Activated CD4-positive, alpha-beta T cell treated with anti-CD3 and anti-CD28 coated beads for 24 hours (primary cell): ENCODE measurements around the gene C4BPA.

Experiments used
- DNase-seq, 2 donors: peaks; one replicate each; pipeline ENCODE4 v3.0.0-alpha.2; 2020; ENCODE audit warnings: low read depth in 2 of 2

C4BPA gene

GRCh38 chr1:207124389-207124788 lies 20.4 kb downstream of the C4BPA start:
- DNase-seq = no peak

- no peak for DNase-seq
These were observed 24.4 kb downstream of the C4BPA start for GRCh38 chr1:207128336-207128921.

DNA sequence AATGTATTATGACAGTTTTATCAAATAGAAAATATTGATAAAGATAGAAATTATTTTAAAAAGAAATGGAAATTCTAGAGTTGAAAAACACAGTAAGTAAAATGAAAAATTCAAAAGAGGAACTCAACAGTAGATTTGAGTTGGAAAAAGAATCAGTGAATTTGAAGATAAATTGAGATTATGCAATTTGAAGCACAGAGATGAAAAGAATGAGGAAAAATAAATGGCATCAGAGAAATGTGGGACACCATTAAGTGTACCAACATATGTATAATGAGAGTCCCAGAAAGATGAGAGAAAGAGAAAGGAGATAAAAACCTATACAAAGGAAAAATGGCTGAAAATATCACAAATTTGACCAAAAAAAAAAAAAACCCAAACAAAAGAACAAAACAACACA lies 25.0 kb downstream of the C4BPA start:
- no peak for DNase-seq

DNA sequence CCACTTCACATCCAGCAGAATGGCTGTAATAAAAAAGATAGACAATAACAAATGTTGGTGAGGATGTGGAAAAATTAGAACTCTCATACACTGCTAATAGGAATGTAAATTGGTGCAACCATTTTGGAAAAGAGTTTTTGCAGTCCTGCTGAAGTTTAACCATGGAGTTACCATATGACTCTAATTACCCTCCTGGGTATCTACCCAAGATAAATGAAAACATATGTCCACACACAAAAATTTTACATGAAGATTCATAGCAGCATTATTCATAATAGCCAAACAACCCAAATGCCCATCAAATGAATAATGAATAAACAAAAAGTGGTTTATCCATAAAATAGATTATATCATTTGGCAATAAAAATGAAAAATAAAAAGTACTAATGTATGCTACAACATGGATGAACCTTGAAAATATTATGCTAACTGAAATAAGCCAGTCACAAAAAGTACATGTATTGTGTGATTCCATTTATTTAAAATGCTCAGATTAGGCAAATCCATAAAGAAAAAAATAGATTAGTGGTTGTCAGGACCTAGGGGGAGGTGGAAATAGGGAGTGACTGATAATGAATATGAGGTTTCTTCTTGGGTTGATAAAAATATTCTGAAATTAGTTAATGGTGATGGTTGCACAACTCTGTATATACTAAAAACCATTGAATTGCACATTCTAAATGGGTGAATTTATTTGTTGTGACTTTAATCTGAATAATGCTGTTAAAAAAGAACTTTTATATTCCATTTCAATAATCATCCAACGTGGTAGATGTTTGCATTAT lies 26.4 kb downstream of the C4BPA start:
- no peak for DNase-seq

DNA sequence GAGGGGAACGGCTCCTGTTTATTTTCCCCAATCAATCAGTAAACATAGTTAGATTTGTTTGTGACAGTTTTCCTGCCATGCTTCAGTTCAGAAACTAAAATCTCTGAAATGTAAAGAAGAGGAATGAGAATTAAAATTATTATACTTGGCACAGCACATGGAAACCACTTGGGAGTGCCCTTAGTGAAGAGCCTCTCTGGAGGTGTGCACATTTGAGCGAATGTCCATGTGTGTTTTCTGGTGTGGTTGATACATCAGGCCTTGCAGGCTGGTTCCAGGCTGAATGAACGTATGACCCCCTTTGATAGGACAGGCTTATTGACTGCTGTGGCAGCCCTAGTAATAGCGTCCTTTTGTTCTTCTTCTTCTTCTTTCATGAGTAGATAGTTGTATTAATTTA lies 27.1 kb downstream of the C4BPA start:
- DNase-seq = no peak

- no peak for DNase-seq
These were observed 30.5 kb downstream of the C4BPA start for GRCh38 chr1:207134581-207134980.

DNA sequence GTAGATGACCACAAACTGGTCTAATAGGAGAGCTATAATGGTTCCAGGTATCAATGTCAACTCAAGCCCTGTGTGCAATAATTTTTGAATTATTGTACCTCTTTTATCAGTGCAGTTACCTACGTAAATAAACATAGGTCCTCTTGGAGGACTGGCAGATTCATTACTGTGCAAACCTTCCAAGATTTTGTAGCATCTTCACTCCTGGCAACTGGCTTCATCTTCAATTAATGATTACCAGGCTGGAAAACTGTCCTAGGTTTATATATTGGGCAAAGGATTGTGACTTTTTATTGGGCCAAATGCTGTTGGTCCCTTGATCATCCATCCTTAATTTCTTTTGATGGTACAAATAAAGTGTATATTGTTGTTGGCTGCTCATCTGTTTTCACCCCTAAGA lies 35.6 kb downstream of the C4BPA start:
- DNase-seq = no peak

DNA sequence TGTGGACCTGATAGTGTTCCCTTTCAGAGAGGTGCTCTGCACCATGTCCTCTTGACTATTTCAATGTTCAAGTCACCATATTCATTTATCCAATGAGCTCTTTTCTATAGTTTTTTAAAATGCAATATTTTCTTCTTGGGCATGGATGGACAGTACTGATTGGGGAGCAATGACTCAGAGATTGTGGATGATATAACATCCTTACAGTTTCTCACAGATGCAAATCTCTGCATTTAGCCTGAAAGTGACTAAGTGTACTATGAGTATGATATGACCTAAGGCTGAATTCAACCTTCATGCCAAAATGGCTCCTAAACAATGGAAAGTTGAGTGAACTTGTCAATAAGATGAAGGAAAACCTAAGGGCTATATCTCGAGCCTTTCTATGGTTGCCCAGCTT lies 36.5 kb downstream of the C4BPA start:
- DNase-seq = no peak

- DNase-seq = no peak
These were observed 41.5 kb downstream of the C4BPA start for GRCh38 chr1:207145401-207146058.

DNA sequence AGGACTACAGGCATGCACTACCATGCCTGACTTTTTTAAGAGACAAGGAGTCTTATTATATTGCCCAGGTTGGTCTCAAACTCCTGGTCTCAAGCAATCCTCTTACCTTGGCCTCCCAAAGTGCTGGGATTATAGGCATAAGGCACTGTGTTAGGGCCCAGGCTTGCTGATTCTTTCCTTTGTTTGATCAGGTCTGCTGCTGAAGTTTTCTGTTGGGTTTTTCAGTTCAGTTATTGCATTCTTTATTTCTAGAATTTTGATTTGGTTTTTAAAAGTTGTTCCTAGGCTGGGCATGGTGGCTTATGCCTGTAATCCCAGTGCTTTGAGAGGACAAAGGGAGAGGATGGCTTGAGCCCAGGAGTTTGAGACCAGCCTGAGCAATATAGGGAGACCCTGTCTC lies 47.9 kb downstream of the C4BPA start:
- DNase-seq = no peak

DNA sequence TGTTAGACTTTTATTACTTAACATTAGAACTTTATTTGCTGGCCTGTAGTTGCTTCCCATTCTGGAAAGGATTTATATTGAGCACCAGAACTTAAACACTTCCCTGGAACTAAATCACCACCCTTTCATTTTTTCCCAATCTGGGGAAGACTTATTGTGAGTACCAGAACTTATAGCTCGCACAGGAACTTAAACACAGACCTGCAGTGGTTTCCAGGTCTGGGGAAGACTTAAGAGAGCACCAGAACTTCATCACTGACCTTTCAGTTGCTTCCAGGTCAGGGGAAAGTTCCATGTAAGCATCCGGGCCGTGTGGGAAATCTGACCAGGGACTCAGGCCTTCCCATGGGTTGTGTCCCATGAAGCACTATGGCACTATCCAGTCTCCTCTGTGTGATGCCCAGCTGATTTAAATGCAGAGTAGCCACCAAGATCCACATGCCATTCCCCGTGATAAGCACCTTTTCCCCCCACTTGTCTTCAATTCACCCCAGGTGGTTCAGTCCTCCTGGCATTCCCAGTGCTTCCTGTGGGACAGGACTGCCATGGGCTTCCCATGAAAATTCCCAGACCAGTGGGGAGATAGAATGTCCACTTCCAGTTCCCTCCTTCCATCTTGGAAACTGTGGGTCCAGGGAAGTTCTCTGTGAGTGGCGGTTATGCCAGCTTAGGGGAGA lies 48.9 kb downstream of the C4BPA start:
- no peak for DNase-seq

GRCh38 chr1:207155028-207155427 lies 51.0 kb downstream of the C4BPA start:
- no peak for DNase-seq

DNA sequence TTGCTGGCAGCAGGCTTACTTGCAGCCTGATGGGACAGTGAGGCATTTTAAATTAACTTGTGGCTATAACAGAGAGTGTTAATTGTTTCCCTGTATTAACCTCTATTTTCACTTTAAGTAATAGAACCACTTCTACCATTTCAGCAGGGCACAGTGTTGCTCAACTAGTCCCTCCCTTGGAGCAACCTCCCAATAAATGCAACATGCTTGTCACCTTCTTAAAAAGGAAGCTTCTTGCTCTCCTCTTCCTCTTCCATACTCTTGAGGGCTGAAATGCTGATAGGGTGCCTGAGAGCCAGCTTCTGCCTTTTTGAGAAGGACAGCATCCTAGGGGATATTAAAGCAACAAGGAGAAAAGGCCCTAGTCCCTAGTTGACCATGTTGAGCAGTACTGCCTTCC lies 52.1 kb downstream of the C4BPA start:
- no peak for DNase-seq

- no peak for DNase-seq
These were observed 52.8 kb downstream of the C4BPA start for GRCh38 chr1:207156826-207157225.

DNA sequence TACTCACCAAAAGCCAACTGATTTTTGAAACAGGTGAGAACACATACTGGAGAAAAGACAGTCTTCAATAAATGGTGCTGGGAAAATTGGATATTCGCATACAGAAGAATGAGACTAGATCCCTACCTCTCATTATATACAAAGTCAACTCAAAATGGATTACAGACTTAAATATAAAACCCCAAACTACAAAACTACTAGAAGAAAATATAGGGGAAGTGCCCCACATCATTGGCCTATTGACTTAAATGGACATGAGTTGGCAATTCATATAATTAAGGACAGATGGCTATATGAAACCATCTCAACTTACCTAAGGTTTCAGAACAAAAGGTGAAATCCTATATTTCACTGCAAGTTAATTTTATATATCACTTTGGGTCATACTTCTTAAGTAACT lies 60.1 kb downstream of the C4BPA start:
- DNase-seq = no peak

GRCh38 chr1:207172321-207172720 lies 68.3 kb downstream of the C4BPA start:
- no peak for DNase-seq

DNA sequence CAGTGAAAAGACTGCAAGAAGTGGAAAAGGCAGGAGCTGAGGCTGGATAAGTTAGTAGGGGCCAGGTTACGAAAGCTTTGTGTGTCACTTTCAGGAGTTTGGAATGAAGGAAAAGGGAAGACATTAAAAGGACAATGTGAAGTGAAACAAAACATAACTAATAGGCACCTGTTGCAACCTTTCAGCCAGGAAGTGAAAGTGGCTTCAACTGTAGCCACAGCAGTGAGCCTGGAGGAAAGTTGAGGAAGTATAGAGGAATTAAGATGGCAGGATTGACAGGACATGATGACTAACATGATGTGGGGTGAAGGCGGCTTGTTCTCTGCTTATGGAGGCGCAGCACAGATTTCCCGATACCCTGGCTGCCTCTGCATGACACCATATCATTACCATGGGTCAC lies 68.9 kb downstream of the C4BPA start:
- no peak for DNase-seq

GRCh38 chr1:207173396-207173795 lies 69.4 kb downstream of the C4BPA start:
- no peak for DNase-seq

- DNase-seq = no peak
These were observed 70.9 kb downstream of the C4BPA start for GRCh38 chr1:207174913-207175312.

- no peak for DNase-seq
These were observed 75.0 kb downstream of the C4BPA start for GRCh38 chr1:207179036-207179435.

DNA sequence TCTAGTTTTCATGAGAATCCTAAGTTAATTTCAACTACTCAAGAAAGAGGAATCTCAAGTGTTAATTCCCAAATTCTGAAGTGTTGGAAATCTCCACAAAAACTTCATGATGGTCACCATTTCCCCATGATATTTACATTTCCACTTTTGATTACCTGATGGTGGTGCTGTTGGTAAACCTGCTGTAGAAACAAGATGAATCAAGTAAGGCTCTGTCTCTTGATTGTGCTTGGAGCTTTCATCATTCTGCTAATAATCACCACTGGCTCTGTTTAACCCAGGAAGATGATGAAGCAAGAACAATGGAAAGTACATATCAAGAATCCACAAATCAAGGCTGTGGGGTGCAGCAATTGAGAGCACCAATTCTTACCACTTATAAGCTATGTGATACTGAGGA lies 77.8 kb downstream of the C4BPA start:
- DNase-seq = no peak

DNA sequence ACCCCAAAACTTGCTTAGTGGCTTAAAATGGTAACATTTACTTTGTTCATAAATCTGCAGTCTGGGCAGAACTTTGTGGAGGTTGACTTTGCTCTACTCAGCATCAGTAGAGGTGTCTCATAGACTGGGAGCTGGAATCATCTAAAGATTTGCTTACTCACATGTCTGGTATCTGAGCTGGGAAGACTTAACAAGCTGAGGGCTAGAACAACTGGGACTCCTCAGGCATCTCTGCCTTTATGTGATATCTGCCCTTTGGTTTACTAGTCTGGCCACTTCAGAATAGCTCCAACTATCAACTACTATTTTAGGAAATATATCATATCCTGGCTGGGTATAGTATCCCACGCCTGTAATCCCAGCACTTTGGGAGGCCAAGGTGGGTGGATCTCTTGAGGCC lies 82.5 kb downstream of the C4BPA start:
- no peak for DNase-seq

- DNase-seq = no peak
These were observed 84.9 kb downstream of the C4BPA start for GRCh38 chr1:207188901-207189300.
